Right atrium auricular region (tissue), 2 donors: ENCODE data around the gene ZNF324. TPM values are rescaled to one million over a fixed set of nuclear protein-coding genes. Genes with fewer than 3 reads are reported as not detected.

Experiments used
- DNase-seq: peaks from one replicate; pipeline ENCODE4 v3.0.0-alpha.2; 2019; ENCODE audit warnings: low spot score
- H3K27ac ChIP-seq, 2 donors: fragments of 200-600 bp; sonication (generic); 1 replicate in 1 of 2; 2 replicates in 1 of 2; pipeline ENCODE4 v1.5.1; 2016 to 2019
- H3K27me3 ChIP-seq, 2 donors: fragments of 200-600 bp; sonication (generic); one replicate each; pipeline versions ENCODE4 v1.5.1 to v1.6.0; 2017 to 2019
- H3K36me3 ChIP-seq: fragments of 200-600 bp; sonication (generic); one replicate; pipeline ENCODE4 v1.5.1; 2016
- H3K4me1 ChIP-seq, 2 donors: fragments of 200-600 bp; sonication (generic); one replicate each; pipeline versions ENCODE4 v1.5.1 to v1.6.0; 2017 to 2019
- H3K4me3 ChIP-seq, 2 donors: fragments of 200-600 bp; sonication (generic); 1 replicate in 1 of 2; 2 replicates in 1 of 2; pipeline ENCODE4 v1.5.1; 2017 to 2019; ENCODE audit warnings: mild to moderate bottlenecking in 1 of 2, moderate library complexity in 1 of 2
- H3K9me3 ChIP-seq, 2 donors: fragments of 200-600 bp; sonication (generic); one replicate each; pipeline ENCODE4 v1.5.1; 2019
- total RNA-seq, 2 donors: library from RNA; depleted of rRNA; stranded (reverse); fragments of >200 nt; gene quantifications; one replicate each; pipeline ENCODE4 v1.1.0, GENCODE V29; 2016
- TF ChIP-seq, protein P1 (sequence below), 2 donors: fragments of 200-600 bp; sonication (generic); IDR thresholded peaks; one replicate each; pipeline ENCODE4 v1.5.1; 2019; ENCODE audit warnings: antibody characterized with exemption in 2 of 2

Gene ZNF324
- total RNA-seq, 2 donors from 2014 or later, result 5.9 to 9.9 TPM

DNA sequence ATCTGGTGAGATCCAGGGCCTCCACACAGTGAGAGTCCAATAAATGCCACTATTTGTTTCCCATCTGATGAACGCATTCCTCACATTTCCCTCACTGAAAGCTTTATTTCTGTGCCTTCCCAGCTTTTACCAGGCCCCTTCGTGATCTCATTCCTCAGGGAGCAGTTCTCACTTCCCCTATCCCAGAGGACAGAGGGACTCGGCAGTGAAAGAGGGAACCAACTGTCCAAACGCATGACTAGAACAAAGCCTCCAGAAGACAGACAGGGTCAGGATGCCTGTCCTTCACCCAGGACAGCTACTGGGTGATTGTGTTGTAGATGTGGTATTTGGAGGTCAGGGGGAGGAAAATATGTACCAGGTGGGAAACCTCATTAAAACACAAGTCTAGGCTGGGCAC lies 54.8 kb downstream of the ZNF324 start:
- TF ChIP-seq, protein P1, sequence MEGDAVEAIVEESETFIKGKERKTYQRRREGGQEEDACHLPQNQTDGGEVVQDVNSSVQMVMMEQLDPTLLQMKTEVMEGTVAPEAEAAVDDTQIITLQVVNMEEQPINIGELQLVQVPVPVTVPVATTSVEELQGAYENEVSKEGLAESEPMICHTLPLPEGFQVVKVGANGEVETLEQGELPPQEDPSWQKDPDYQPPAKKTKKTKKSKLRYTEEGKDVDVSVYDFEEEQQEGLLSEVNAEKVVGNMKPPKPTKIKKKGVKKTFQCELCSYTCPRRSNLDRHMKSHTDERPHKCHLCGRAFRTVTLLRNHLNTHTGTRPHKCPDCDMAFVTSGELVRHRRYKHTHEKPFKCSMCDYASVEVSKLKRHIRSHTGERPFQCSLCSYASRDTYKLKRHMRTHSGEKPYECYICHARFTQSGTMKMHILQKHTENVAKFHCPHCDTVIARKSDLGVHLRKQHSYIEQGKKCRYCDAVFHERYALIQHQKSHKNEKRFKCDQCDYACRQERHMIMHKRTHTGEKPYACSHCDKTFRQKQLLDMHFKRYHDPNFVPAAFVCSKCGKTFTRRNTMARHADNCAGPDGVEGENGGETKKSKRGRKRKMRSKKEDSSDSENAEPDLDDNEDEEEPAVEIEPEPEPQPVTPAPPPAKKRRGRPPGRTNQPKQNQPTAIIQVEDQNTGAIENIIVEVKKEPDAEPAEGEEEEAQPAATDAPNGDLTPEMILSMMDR (IDR thresholded peaks at IDR 0.05), result no peak
- H3K27ac ChIP-seq, result no peak overlapping the region
- DNase-seq, result no peak
- no peaks in the 10 kb centered on the region for H3K27me3 ChIP-seq
- H3K36me3 ChIP-seq, result peaks cover 7% of the 10 kb centered on the region
- peaks cover 0 to 23% of the 10 kb centered on the region in 2 donors for H3K4me1 ChIP-seq
- no peaks in the 10 kb centered on the region for H3K9me3 ChIP-seq
- H3K4me3 ChIP-seq, result no peak overlapping the region

DNA sequence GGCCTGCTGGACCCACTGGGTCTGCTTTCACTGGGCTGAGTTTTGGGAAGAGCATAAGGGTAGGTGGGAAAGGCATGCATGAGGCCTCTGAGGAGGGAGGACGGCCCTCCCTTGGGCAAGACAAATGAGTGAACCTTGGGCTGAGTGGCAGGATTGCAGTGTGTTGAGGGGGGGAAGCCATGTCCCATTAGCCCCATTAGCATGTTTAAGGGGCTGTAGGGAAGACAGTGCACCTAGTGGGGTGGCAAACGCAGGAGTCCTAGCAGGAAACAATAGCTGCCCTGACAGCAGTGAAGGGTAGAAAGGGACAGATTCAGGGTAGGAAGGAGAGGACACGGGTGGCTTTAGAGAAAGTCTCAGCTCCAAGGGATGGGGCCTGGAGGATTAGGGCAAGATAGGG lies 55.8 kb downstream of the ZNF324 start:
- Histone ChIP-seq H3K36me3 (no peaks in the 10 kb centered on the region), H3K27ac (no peak overlapping the region), H3K9me3 (no peaks in the 10 kb centered on the region), H3K4me1 (peaks cover 0 to 21% of the 10 kb centered on the region in 2 donors), H3K27me3 (no peaks in the 10 kb centered on the region), H3K4me3 (no peak overlapping the region)
- DNase-seq, result no peak
- TF ChIP-seq, protein P1 (IDR thresholded peaks at IDR 0.05), result no peak

Other genes starting within 250 kb of the ZNF324 start
- 10 to 100 TPM; 30.1 to 38.4 TPM for gene ZNF544, start 238.2 kb upstream of the ZNF324 start, total RNA-seq
- 1 to 10 TPM; 5.8 to 6.9 TPM for gene ZNF8, start 188.1 kb upstream of the ZNF324 start, total RNA-seq
- 10 to 100 TPM; 20.9 to 32.6 TPM for gene ERVK3-1, start 161.7 kb upstream of the ZNF324 start, total RNA-seq
- 1 to 10 TPM; 1.6 to 2.6 TPM for gene ZSCAN22, start 140.1 kb upstream of the ZNF324 start, total RNA-seq
- gene A1BG, start 113.6 kb upstream of the ZNF324 start, total RNA-seq, result 10 to 100 TPM; 45.5 to 52.6 TPM
- under 1 TPM; 0.39 to 0.56 TPM for gene ZNF497, start 104.3 kb upstream of the ZNF324 start, total RNA-seq
- gene ZNF837, start 86.0 kb upstream of the ZNF324 start, total RNA-seq, result 1 to 10 TPM in 1 of 2 donors, under 1 TPM in 1; 0.70 to 1.3 TPM
- 1,000 to 10,000 TPM in 1 of 2 donors, 100 to 1,000 TPM in 1; 593 to 1,197 TPM for gene RPS5, start 79.8 kb upstream of the ZNF324 start, total RNA-seq
- not detected for gene RNF225, start 71.4 kb upstream of the ZNF324 start, total RNA-seq
- 10 to 100 TPM; 17.4 to 18.5 TPM for gene ZNF584, start 58.4 kb upstream of the ZNF324 start, total RNA-seq
- 1 to 10 TPM; 2.7 to 3.1 TPM for gene ZNF132, start 26.9 kb upstream of the ZNF324 start, total RNA-seq
- gene ZNF324B, start 15.5 kb upstream of the ZNF324 start, total RNA-seq, result 1 to 10 TPM; 2.7 to 6.9 TPM
- 10 to 100 TPM in 1 of 2 donors, 1 to 10 TPM in 1; 7.9 to 10.0 TPM for gene ZNF446, start 9.3 kb downstream of the ZNF324 start, total RNA-seq
- gene SLC27A5, start 44.9 kb downstream of the ZNF324 start, total RNA-seq, result 1 to 10 TPM; 1.3 to 2.9 TPM
- 10 to 100 TPM in 1 of 2 donors, 1 to 10 TPM in 1; 7.2 to 14.3 TPM for gene ZBTB45, start 52.7 kb downstream of the ZNF324 start, total RNA-seq
- 100 to 1,000 TPM in 1 of 2 donors, 10 to 100 TPM in 1; 99.6 to 207 TPM for gene TRIM28, start 77.0 kb downstream of the ZNF324 start, total RNA-seq
- gene CHMP2A, start 88.0 kb downstream of the ZNF324 start, total RNA-seq, result 100 to 1,000 TPM; 109 to 121 TPM
- 10 to 100 TPM; 30.9 to 38.8 TPM for gene UBE2M, start 91.5 kb downstream of the ZNF324 start, total RNA-seq
- 10 to 100 TPM in 1 of 2 donors, 1 to 10 TPM in 1; 6.5 to 11.3 TPM for gene MZF1, start 106.3 kb downstream of the ZNF324 start, total RNA-seq